Peyer's patch (tissue), 4 donors: ENCODE data around the gene RBP5. TPM values are rescaled to one million over a fixed set of nuclear protein-coding genes. Genes with fewer than 3 reads are reported as not detected.
A peak's percentile ranks its signal among the peaks of the same experiment; 100 is the strongest.

ENCODE experiments used
- DNase-seq, 3 donors: peaks; one replicate each; pipeline ENCODE4 v3.0.0-alpha.2; 2017 to 2019
- H3K27ac ChIP-seq, 4 donors: fragments of 200-600 bp; sonication (generic); one replicate each; pipeline ENCODE4 v1.5.1; 2016 to 2019
- H3K27me3 ChIP-seq, 2 donors: fragments of 200-600 bp; sonication (generic); one replicate each; pipeline ENCODE4 v1.5.1; 2019
- H3K36me3 ChIP-seq, 3 donors: fragments of 200-600 bp; sonication (generic); one replicate each; pipeline ENCODE4 v1.5.1; 2016 to 2019
- H3K4me1 ChIP-seq, 4 donors: fragments of 200-600 bp; sonication (generic); one replicate each; pipeline ENCODE4 v1.5.1; 2016 to 2019
- H3K4me3 ChIP-seq, 4 donors: fragments of 200-600 bp; sonication (generic); 1 replicate in 3 of 4; 2 replicates in 1 of 4; pipeline ENCODE4 v1.5.1; 2016 to 2019; ENCODE audit warnings: mild to moderate bottlenecking in 1 of 4
- H3K9me3 ChIP-seq, 4 donors: fragments of 200-600 bp; sonication (generic); one replicate each; pipeline ENCODE4 v1.5.1; 2016 to 2019; ENCODE audit warnings: mild to moderate bottlenecking in 1 of 4
- POLR2A ChIP-seq, 2 donors: fragments of 450-650 bp; IDR thresholded peaks; one replicate each; pipeline ENCODE4 v1.5.1; 2017; ENCODE audit warnings: antibody characterized with exemption in 2 of 2, mild to moderate bottlenecking in 2 of 2, moderate library complexity in 2 of 2
- total RNA-seq, 4 donors: library from RNA; depleted of rRNA; stranded (reverse); fragments of >200 nt; gene quantifications; one replicate each; pipeline ENCODE4 v1.1.0, GENCODE V29; 2016
- TF ChIP-seq, protein P1 (sequence below), 6 experiments: fragments of 450-650 bp in 4 of 6; fragments of 200-600 bp in 2 of 6; sonication (generic) in 1 of 6; IDR thresholded peaks; one replicate each; pipeline ENCODE4 v1.5.1; 2017 to 2019; ENCODE audit warnings: antibody characterized with exemption in 6 of 6, mild to moderate bottlenecking in 3 of 6, moderate library complexity in 1 of 6

Gene RBP5
- total RNA-seq, 4 donors from 2014 or later, result 3.7 to 64.4 (median 4.3) TPM; not detected in 1

DNA sequence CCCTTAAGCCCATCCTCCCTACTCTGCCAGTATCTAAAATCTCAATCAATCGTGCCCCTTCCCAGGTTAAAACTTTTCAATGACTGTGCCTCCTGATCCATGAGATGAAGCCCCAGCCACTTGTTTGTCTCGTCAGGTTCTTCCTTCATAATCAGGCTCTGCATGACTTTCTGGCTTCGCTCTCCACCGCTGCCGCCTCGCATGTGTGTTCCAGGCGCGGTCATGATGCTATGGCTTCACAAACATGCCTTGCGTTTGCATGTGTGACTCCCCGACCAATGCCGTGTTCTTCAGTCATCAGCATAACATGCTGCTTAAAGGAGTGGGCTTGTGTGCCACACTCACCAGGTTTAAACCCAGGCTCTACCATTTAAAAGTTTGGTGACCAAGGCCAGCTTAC lies 14.7 kb downstream of the RBP5 start:
- DNase-seq, result peak in 2 of 3 donors; percentile 39 to 42
- Histone ChIP-seq H3K9me3 (no peaks in the 10 kb centered on the region), H3K4me1 (peaks cover 0 to 12% (median 8%) of the 10 kb centered on the region in 4 donors), H3K36me3 (peaks cover 0 to 12% (median 0%) of the 10 kb centered on the region in 3 donors), H3K27me3 (no peaks in the 10 kb centered on the region), H3K27ac (no peak overlapping the region), H3K4me3 (no peak overlapping the region)
- no peak for TF ChIP-seq POLR2A (IDR thresholded peaks at IDR 0.05)
- TF ChIP-seq, protein P1, sequence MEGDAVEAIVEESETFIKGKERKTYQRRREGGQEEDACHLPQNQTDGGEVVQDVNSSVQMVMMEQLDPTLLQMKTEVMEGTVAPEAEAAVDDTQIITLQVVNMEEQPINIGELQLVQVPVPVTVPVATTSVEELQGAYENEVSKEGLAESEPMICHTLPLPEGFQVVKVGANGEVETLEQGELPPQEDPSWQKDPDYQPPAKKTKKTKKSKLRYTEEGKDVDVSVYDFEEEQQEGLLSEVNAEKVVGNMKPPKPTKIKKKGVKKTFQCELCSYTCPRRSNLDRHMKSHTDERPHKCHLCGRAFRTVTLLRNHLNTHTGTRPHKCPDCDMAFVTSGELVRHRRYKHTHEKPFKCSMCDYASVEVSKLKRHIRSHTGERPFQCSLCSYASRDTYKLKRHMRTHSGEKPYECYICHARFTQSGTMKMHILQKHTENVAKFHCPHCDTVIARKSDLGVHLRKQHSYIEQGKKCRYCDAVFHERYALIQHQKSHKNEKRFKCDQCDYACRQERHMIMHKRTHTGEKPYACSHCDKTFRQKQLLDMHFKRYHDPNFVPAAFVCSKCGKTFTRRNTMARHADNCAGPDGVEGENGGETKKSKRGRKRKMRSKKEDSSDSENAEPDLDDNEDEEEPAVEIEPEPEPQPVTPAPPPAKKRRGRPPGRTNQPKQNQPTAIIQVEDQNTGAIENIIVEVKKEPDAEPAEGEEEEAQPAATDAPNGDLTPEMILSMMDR (IDR thresholded peaks at IDR 0.05), result no peak

DNA sequence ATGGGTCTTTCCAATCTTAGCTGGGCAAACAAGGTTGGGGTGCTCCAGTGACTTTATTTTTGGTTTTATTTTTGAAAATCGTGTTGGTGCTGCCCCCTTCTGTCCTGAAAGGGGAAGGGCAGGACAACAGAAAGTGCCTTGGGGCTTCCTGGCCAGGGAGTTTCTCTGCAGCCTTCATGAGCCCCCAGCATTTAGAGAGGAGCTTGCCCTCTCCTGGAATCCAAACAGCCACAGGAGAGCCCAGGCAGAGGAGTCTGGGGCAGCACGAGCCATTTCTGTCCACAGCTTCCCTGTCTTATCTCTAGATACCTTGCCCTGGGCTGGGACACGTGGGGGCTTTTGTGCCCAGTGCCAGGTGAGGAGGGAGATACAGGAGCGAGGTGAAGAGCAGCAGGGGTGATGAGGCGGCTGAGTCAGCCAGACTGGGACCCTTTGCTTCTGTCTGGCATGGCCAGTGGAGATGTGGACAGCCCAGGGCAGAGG lies 15.3 kb downstream of the RBP5 start:
- H3K27ac ChIP-seq, result peak overlapping the region in 1 of 4 donors; percentile 21
- H3K9me3 ChIP-seq, result no peaks in the 10 kb centered on the region
- no peaks in the 10 kb centered on the region for H3K27me3 ChIP-seq
- H3K4me3 ChIP-seq, result no peak overlapping the region
- TF ChIP-seq POLR2A (IDR thresholded peaks at IDR 0.05), result no peak
- TF ChIP-seq, protein P1 (IDR thresholded peaks at IDR 0.05), result peak; percentile 78 to 86 (median 81)
- H3K4me1 ChIP-seq, result peaks cover 0 to 12% (median 8%) of the 10 kb centered on the region in 4 donors
- peak in 2 of 3 donors; percentile 46 to 70 for DNase-seq
- peaks cover 0 to 12% (median 0%) of the 10 kb centered on the region in 3 donors for H3K36me3 ChIP-seq

DNA sequence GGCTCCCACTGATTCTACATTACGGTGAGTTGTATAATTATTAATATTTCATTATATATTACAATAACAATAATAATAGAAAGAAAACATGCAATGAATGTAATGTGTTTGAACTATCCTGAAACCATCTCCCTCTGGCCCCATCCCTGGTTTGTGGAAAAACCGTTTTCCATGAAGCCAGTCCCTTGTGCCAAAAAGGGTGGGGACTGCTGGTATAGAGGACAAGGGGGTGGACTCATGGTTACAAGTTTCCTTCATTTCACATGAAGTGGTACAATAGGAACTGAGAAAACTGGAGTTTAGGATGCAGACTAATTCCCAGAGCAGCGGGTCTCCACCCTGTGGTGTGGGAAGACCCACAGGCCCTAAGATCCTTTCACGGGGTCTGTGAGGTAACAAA lies 16.6 kb downstream of the RBP5 start:
- no peak overlapping the region for H3K4me3 ChIP-seq

DNA sequence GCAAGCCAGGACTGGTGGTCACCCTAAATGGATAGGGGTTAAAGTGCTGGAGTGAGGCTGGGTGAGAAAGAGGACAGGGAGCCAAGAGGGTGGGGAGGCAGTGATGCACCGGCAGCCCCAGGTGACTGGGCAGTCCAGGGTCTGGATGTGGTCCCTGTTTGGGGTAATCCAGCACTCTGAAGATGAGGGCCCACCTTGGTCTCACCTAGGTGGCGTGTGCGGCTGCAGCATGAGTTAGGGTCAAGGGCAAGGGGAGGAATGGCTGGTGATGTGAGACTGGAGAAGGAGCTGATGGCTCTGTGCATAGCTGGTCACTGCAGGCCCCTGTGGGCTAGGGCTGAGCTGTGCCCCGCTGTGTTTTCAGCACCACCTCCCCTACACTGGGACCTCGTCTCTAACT lies 18.0 kb downstream of the RBP5 start:
- TF ChIP-seq POLR2A (IDR thresholded peaks at IDR 0.05), result no peak
- TF ChIP-seq, protein P1 (IDR thresholded peaks at IDR 0.05), result no peak
- peak in 1 of 3 donors; percentile 32 for DNase-seq
- H3K4me1 ChIP-seq, result peaks cover 0 to 12% (median 8%) of the 10 kb centered on the region in 4 donors

More for the DNA sequence above, 16.6 kb downstream of the RBP5 start:
- TF ChIP-seq, protein P1 (IDR thresholded peaks at IDR 0.05), result no peak
- TF ChIP-seq POLR2A (IDR thresholded peaks at IDR 0.05), result no peak
- Histone ChIP-seq H3K36me3 (peaks cover 0 to 12% (median 0%) of the 10 kb centered on the region in 3 donors), H3K27ac (peak overlapping the region in 1 of 4 donors; percentile 8), H3K27me3 (no peaks in the 10 kb centered on the region), H3K4me1 (peaks cover 0 to 12% (median 8%) of the 10 kb centered on the region in 4 donors), H3K9me3 (no peaks in the 10 kb centered on the region)
- DNase-seq, result no peak

DNA sequence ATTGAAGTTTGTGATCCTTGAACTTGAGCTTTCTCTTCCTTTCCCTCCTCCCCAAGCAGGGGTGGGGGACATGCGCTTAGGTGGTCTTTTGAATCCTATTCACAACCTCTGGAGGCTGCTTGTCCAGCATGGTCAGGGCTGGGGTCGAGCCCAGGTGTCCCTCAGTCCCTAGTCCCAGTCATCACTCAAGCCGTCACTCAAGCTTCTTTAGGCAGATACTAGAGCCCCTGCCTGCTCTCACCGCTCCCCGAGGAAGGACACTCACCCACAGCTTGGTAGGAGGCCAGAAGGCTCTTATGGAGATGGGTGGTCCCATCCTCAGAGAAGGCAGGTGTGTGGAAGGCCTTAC lies 19.1 kb downstream of the RBP5 start:
- peak overlapping the region in 2 of 4 donors; percentile 64 to 72 for H3K4me3 ChIP-seq
- peaks cover 0 to 12% (median 8%) of the 10 kb centered on the region in 4 donors for H3K4me1 ChIP-seq
- H3K9me3 ChIP-seq, result no peaks in the 10 kb centered on the region
- TF ChIP-seq, protein P1 (IDR thresholded peaks at IDR 0.05), result no peak
- TF ChIP-seq POLR2A (IDR thresholded peaks at IDR 0.05), result no peak
- peak overlapping the region; percentile 89 to 96 (median 94) for H3K27ac ChIP-seq
- peaks cover 0 to under 1% (median 0%) of the 10 kb centered on the region in 3 donors for H3K36me3 ChIP-seq
- no peaks in the 10 kb centered on the region for H3K27me3 ChIP-seq
- DNase-seq, result no peak

More for the DNA sequence above, 18.0 kb downstream of the RBP5 start:
- Histone ChIP-seq H3K27me3 (no peaks in the 10 kb centered on the region), H3K36me3 (peaks cover 0 to 8% (median 0%) of the 10 kb centered on the region in 3 donors), H3K4me3 (no peak overlapping the region), H3K27ac (peak overlapping the region in 1 of 4 donors; percentile 28), H3K9me3 (no peaks in the 10 kb centered on the region)
